MM.1S (cell line): ENCODE measurements around the gene BAG5.

Experiments used
- DNase-seq: peaks from one replicate; pipeline ENCODE4 v3.0.0-alpha.2; 2015
- H2AFZ ChIP-seq: fragments of 300-600 bp; sonication (generic); 2 replicates; pipeline ENCODE4 v1.6.0; 2016; ENCODE audit warnings: antibody characterized with exemption, low read length
- H3F3A ChIP-seq: fragments of 300-600 bp; sonication (generic); 2 replicates; pipeline ENCODE4 v1.6.1; 2016; ENCODE audit warnings: mild to moderate bottlenecking, antibody characterized with exemption, low read length, moderate library complexity, mixed read lengths; ENCODE audit not compliant: insufficient read depth
- H3K27ac ChIP-seq: fragments of 300-600 bp; sonication (generic); 2 replicates; pipeline ENCODE4 v1.5.1; 2016; ENCODE audit warnings: mild to moderate bottlenecking, low read length
- H3K27me3 ChIP-seq: fragments of 300-600 bp; sonication (generic); replicated peaks from 2 replicates; pipeline ENCODE4 v1.6.0; 2016; ENCODE audit warnings: low read length; ENCODE audit not compliant: insufficient read depth
- H3K36me3 ChIP-seq: fragments of 300-600 bp; sonication (generic); replicated peaks from 2 replicates; pipeline ENCODE4 v1.6.1; 2016; ENCODE audit warnings: mild to moderate bottlenecking, low read length, mixed read lengths; ENCODE audit not compliant: insufficient read depth
- H3K4me1 ChIP-seq: fragments of 300-600 bp; sonication (generic); 2 replicates; pipeline ENCODE4 v1.6.1; 2016; ENCODE audit warnings: low read length, mixed read lengths
- H3K4me2 ChIP-seq: fragments of 300-600 bp; sonication (generic); 2 replicates; pipeline ENCODE4 v1.6.0; 2016; ENCODE audit warnings: low read depth, low read length
- H3K4me3 ChIP-seq: fragments of 300-600 bp; sonication (generic); 2 replicates; pipeline ENCODE4 v1.5.1; 2016; ENCODE audit warnings: low read length, mixed read lengths
- H3K79me2 ChIP-seq: fragments of 300-600 bp; sonication (generic); 2 replicates; pipeline ENCODE4 v1.6.1; 2016; ENCODE audit warnings: mixed run types, low read length, mixed read lengths
- H3K9ac ChIP-seq: fragments of 300-600 bp; sonication (generic); 2 replicates; pipeline ENCODE4 v1.6.1; 2016; ENCODE audit warnings: low read length, mixed read lengths
- H3K9me2 ChIP-seq: fragments of 300-600 bp; sonication (generic); replicated peaks from 2 replicates; pipeline ENCODE4 v1.6.1; 2016; ENCODE audit warnings: mild to moderate bottlenecking, low read length, mixed read lengths; ENCODE audit not compliant: insufficient read depth
- H3K9me3 ChIP-seq: fragments of 300-600 bp; sonication (generic); replicated peaks from 2 replicates; pipeline ENCODE4 v1.6.1; 2016; ENCODE audit warnings: mild to moderate bottlenecking, low read length, mixed read lengths; ENCODE audit not compliant: insufficient read depth
- H4K20me1 ChIP-seq: fragments of 300-600 bp; sonication (generic); 2 replicates; pipeline ENCODE4 v1.6.1; 2016; ENCODE audit warnings: mild to moderate bottlenecking, low read length, moderate library complexity, mixed read lengths; ENCODE audit not compliant: insufficient read depth
- EZH2 ChIP-seq: fragments of 300-600 bp; sonication (generic); optimal IDR thresholded peaks from 2 replicates; pipeline ENCODE3; 2017; ENCODE audit warnings: low read depth, mild to moderate bottlenecking, antibody characterized with exemption, low read length, mixed read lengths
- EZH2phosphoT487 ChIP-seq: fragments of 300-600 bp; sonication (generic); IDR thresholded peaks from 2 replicates; pipeline ENCODE4 v1.6.1; 2018; ENCODE audit warnings: antibody characterized with exemption, low read length
- TF ChIP-seq, protein P1 (sequence below): fragments of 300-600 bp; sonication (generic); IDR thresholded peaks from 2 replicates; pipeline ENCODE4 v1.5.1; 2016; ENCODE audit warnings: antibody characterized with exemption, low read length, mixed read lengths

BAG5 gene

DNA sequence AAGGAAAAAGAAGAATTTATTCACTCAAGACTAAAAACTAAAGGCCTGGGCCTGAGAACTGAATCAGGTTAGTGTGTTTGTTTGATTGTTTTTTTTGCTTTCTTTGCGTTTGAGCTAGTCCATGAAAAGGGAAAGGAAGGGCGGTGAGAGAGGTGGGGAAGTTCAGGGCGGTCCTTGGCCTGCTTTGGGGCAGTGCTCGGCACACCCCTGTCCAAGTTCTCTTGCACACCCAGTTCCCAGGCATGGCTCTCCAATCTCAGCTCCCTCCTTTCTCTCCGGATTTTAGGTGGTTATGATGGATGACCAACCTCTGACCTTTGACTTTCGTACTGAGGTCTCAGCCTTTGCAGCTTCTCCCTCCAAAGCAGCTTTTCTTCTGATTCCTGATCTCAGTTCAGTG, 11.6 kb upstream of the BAG5 start:
- DNase-seq = no peak
- Histone ChIP-seq H4K20me1 (no peaks in the 10 kb centered on the region), H3K9ac (no peak overlapping the region), H3F3A (no peaks in the 10 kb centered on the region), H3K4me3 (no peak overlapping the region), H3K36me3 (no peaks in the 10 kb centered on the region), H3K9me2 (no peaks in the 10 kb centered on the region), H3K27me3 (no peaks in the 10 kb centered on the region), H2AFZ (no peak overlapping the region), H3K4me1 (no peaks in the 10 kb centered on the region), H3K27ac (no peak overlapping the region), H3K4me2 (no peak overlapping the region), H3K79me2 (no peaks in the 10 kb centered on the region), H3K9me3 (no peaks in the 10 kb centered on the region)
- TF ChIP-seq, protein P1, sequence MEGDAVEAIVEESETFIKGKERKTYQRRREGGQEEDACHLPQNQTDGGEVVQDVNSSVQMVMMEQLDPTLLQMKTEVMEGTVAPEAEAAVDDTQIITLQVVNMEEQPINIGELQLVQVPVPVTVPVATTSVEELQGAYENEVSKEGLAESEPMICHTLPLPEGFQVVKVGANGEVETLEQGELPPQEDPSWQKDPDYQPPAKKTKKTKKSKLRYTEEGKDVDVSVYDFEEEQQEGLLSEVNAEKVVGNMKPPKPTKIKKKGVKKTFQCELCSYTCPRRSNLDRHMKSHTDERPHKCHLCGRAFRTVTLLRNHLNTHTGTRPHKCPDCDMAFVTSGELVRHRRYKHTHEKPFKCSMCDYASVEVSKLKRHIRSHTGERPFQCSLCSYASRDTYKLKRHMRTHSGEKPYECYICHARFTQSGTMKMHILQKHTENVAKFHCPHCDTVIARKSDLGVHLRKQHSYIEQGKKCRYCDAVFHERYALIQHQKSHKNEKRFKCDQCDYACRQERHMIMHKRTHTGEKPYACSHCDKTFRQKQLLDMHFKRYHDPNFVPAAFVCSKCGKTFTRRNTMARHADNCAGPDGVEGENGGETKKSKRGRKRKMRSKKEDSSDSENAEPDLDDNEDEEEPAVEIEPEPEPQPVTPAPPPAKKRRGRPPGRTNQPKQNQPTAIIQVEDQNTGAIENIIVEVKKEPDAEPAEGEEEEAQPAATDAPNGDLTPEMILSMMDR = no peak
- TF ChIP-seq EZH2phosphoT487 (no peak), EZH2 (no peak)

DNA sequence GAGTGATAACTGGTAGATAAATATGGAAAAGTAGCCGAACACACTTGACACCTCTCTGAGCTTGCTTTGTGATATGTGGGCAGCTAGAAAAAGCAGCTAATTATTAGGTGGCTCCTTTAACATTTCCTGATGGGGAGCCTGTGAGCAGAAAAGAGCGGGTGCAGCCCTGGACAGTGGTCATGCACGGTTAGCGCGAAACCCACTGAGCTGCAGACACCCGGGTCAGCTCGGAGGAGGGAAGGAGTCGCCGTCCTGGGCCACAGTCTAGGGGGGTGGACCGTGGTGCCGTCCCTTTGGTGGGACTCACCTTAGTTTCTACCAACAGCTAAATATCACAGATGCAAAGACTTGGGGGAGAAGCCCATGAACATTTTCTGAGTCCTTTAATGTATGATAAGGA, 7.0 kb upstream of the BAG5 start:
- DNase-seq = no peak
- Histone ChIP-seq H3K4me2 (no peak overlapping the region), H3K4me1 (no peaks in the 10 kb centered on the region), H3K79me2 (peaks cover 13% of the 10 kb centered on the region), H3K27ac (no peak overlapping the region), H2AFZ (no peak overlapping the region), H3K4me3 (no peak overlapping the region), H4K20me1 (no peaks in the 10 kb centered on the region), H3K9me3 (no peaks in the 10 kb centered on the region), H3K36me3 (no peaks in the 10 kb centered on the region), H3F3A (no peaks in the 10 kb centered on the region), H3K9me2 (no peaks in the 10 kb centered on the region), H3K27me3 (no peaks in the 10 kb centered on the region), H3K9ac (no peak overlapping the region)
- no peak for TF ChIP-seq EZH2
- TF ChIP-seq, protein P1 = no peak

DNA sequence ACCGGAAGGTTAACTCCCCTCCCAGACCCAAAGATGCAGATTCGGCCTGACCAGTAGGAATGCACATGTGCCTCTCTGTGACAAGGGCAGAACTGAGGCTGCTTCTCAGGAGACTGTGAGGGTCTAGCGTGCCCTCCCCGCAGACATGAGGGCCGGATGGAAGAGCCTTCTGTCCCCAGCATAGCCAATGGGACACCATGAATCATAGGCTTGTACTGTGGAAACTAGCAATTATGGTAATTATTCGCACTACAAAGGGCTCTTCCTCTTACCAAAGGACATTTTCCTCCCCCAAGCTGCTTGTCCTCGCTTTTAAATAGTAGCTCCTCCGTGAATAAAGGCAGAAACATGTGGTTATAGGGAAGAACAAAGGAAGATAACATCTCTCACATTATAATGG, 6.5 kb upstream of the BAG5 start:
- H3K9me3 ChIP-seq = no peaks in the 10 kb centered on the region
- H3K9me2 ChIP-seq = no peaks in the 10 kb centered on the region
- H3K79me2 ChIP-seq = peaks cover 17% of the 10 kb centered on the region
- H3K27me3 ChIP-seq = no peaks in the 10 kb centered on the region
- no peaks in the 10 kb centered on the region for H3K36me3 ChIP-seq
- no peaks in the 10 kb centered on the region for H3K4me1 ChIP-seq
- H3K27ac ChIP-seq = no peak overlapping the region
- no peak overlapping the region for H2AFZ ChIP-seq
- H4K20me1 ChIP-seq = no peaks in the 10 kb centered on the region
- no peak overlapping the region for H3K4me3 ChIP-seq
- TF ChIP-seq EZH2 (no peak), EZH2phosphoT487 (no peak)
- TF ChIP-seq, protein P1 = no peak
- H3F3A ChIP-seq = no peaks in the 10 kb centered on the region
- H3K4me2 ChIP-seq = no peak overlapping the region
- H3K9ac ChIP-seq = no peak overlapping the region
- no peak for DNase-seq
